ENCODE measurements around the gene FGF4.
A peak's percentile ranks its signal among the peaks of the same experiment; 100 is the strongest.

FGF4 gene

DNA sequence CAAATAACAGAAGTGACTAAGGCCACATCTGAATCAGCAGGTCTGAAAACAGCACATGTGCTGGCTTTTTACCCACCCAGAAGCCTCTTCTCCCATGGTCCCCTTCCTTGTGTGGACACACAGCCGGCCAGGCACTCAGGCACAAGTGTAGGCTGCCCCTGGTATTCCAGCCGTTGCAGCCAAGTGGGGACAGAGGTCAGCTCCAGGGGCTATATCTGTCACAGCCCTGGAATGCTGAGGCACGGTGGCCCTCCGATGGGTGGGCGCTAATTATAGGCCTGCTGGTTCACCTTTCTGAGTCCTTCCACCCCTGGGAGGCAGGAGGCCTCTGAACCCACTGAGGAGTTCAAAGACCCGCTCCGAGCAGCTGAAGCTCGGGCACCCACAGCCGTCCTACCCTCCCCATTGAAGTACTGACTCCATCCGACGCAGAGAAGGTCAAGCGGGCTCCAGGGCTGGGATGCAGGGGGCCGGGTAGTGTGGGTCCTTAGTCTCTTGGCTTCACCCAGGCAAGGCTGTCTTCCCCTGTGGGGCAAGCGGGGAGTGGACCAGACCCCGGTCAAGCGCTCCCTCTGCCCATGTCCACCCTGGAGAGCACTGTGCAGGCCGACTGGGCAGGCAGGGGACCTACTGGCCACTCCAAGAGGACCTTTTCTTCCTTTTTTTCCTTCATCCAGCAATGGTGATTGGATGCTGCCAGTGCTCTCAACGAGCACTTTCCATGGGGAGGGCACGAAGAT is 29.8 kb upstream of the FGF4 start:
- no peak for DNase-seq

DNA sequence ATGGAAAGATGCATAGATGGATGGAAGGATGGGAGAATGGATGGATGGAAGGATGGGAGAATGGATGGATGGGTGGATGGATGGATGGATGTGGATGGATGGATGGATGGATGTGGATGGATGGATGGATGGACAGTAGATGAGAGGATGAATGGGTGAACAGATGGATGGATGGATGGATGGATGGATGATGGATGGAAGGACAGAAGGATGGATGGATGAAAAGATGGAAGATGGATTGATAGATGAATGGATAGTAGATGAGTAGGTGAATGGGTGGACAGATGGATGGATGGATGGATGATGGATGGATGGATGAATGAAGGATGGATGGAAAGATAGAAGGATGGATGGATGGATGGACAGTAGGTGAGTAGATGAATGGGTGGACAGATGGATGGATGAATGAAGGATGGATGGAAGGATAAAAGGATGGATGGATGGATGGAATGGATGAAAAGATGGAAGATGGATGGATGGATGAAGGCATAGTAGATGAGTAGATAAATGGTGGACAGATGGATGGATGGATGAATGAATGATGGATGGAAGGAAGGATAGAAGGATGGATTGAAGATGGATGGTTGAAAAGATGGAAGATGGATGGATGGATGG is 28.6 kb upstream of the FGF4 start:
- no peak for DNase-seq

DNA sequence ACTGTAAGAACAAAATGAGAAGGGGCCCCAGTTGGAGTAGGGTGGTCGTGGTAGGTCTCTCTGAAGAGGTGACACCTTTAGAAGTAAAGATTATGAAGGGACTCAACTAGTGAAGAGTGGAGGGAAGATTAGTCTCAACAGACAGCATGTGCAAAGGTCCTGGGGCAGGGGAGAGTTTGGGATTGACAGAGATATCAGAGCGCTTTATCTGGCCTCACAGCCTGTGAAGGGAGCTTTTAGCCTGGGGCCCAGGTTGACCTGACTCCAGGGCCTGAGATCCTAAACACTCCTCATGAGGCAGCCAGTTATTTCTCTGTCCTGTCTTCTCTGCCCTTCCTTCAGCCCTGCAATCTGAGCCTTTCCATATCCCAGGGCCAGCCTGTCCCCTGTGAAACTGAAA is 27.9 kb upstream of the FGF4 start:
- no peak for DNase-seq

DNA sequence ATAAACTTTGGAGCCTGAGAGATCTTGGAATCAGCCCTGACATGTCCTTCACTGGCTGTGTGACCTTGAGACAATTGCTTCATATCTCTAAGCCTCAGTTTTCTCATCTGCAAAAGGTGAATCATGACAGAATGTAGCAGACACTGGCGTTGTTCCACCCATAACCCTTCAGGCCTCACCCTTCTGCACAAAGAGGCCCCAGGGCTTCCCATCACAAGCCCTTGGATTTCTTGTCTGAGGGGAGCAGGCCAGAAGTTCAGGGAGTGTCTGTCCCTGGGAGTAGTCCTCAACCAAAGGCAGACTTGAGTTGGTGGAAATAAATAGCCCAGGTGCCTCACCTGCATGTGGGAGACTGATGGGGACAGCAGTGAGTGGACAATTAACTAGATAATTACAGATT is 27.4 kb upstream of the FGF4 start:
- DNase-seq, result no peak

DNA sequence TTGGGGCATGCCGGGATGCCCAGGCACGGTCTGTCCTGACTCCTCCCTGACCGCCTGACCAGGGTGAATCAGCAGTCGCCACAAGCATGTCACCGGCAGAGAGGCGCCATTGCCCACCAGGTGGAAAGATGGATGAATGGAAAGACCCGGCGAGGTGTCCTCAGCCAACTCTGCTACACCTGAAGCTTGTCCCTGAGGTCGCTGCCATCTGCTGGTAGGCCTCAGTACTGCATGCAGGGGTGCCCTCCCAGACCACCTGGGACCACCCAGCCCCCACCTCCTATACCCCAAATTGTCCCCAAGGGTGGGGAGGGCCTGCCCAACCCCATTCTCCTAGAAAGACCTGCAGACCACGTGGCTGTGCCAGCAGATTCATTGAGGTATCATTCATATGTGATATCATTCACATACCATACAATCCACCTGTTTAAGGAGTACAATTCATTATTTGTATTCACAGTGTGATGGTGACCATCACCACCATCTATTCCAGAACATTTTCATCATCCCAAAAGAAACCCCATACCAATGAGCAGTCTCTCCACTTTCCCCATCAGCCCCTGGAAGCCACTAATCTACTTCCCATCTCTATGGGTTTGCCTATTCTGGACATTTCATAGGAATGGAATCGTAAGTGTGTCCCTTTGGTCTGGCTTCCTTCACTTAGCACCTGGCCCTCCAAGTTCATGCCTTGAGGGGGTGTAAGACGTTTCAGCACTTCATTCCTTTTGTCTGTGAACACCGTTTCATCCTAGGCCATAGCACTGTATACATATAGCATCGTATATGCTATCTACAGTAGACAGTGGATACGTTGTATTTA is 26.6 kb upstream of the FGF4 start:
- peak; percentile 32 for DNase-seq

DNA sequence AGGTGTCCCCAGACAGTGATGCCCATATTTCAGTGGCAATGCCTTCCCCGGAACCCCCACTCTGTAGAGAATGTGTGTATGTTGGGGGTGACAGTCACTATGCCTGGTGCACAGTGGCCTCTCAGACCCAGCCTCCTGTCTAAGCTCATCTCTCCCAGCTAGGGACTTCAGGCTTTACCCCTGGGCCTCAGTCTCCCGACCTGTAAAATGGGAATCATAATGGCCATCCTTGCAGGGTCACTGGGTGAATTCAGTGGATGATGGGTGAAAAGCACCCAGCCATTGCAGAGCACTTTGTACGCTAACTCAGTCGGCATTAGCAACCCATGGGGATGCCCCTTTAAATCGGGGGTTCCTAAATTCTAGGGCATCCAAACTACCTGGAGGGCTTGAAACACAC is 25.1 kb upstream of the FGF4 start:
- DNase-seq, result no peak

DNA sequence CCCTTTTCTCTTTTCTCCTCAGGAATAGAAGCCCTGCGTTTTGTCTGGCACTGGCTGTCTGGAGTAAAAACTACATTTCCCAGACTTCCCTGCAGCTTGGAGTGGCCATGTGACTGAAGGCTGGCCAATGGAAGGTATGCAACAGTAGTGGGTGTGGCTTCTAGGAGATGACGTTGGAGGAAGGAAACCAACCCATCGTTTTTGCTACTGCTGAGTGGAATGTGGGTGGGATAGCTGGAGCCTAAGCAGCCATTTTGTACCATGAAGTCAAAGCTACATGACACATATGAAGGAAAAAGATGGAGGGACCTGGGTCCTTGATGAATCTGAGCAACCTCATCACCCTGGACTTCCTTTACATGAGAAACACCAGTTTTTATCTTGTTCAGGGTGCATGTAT is 24.4 kb upstream of the FGF4 start:
- DNase-seq, result peak; percentile 66

DNA sequence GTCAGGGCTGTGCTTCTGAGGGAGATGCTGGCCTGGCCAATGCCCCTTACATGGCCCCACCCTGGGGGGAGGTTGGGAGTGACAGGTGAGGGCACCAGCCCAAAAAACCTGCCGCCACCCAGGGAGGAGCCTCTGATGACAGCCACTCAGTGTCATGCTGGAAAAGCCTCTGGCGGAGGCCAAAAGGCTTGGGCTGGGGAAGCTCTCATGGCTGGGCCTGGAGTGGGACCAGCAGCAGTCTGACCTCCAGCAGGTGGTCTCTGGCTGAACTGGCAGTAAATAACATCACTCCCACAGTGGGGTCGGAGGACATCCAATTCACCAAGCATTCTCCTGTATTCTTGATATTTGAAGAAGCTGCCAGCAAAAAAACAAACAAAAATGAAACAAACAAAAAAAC is 24.0 kb upstream of the FGF4 start:
- DNase-seq, result no peak

DNA sequence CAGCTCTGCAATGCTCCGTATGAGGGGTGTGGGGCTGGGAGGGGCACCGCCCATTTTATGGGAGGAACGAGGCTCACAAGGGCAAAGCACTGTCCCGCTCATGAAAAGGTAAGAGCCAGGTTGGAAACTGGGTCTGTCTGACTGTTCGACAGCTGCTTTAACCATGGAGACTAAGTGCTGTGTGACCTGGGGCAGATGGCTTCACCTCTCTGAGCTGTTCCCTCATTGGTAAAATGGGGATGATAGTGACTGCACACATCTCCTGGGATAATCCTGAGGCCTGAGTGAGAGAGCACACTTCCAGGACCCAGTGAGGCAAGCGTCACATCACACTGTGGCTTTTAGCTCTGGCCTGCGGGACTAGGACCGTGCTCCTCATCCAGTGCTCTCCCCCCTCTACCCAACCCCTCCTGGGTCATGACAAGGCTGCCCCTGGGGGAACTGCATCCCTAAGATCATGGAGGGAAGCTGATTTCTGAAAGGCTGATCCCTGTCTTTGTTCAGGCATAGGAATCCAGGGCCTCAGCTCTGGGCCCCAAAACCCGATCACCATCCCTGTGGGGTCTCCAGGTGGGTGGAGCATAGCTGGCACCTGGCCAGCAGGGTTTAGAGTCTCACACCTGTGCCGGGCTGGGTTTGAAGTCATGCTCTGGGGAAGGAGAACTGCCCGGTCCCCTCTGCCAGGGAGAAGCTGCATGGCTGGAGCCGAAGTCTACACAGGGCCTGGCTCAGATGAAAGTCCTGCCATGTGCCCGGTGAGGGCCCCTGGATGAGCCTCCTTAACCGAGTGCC is 22.8 kb upstream of the FGF4 start:
- no peak for DNase-seq

DNA sequence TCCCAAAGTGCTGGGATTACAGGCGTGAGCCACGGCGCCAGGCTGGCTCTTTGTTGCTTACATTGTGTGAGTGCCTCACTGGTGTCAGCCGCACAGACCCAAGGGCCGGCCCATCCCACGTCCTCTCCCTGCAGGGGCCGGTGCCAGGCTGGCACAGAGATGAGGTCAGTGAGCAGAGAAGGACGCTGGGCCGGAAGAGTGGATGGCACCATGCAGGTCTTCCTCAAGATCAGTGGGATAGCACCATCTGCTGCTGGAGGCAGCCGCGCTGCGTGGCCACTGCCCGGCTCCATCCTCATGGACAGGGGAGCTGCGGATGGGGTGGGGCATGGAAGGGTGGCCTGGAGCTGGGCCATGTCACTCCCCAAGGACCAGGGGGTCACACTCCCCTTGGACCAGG is 22.0 kb upstream of the FGF4 start:
- no peak for DNase-seq

DNA sequence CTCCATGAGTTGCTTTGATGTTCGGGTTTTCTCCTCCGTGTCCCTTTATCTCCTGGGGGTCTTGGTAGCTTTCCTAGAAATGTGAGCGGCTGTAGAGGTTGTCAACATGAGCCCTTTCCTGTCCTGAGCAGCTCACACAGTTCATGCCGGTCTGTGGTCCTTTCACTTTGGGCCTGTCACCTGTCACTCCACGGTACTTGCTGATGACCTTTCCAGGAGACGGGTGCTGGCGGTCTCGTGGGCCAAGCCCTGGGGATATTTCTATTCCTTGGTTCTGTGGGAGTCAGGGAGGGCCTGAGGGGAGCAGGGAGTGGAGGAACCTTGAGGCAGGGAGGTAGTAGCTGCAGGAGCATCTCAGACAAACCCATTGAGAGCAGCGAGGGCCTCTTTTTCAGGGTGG is 20.9 kb upstream of the FGF4 start:
- DNase-seq, result no peak

DNA sequence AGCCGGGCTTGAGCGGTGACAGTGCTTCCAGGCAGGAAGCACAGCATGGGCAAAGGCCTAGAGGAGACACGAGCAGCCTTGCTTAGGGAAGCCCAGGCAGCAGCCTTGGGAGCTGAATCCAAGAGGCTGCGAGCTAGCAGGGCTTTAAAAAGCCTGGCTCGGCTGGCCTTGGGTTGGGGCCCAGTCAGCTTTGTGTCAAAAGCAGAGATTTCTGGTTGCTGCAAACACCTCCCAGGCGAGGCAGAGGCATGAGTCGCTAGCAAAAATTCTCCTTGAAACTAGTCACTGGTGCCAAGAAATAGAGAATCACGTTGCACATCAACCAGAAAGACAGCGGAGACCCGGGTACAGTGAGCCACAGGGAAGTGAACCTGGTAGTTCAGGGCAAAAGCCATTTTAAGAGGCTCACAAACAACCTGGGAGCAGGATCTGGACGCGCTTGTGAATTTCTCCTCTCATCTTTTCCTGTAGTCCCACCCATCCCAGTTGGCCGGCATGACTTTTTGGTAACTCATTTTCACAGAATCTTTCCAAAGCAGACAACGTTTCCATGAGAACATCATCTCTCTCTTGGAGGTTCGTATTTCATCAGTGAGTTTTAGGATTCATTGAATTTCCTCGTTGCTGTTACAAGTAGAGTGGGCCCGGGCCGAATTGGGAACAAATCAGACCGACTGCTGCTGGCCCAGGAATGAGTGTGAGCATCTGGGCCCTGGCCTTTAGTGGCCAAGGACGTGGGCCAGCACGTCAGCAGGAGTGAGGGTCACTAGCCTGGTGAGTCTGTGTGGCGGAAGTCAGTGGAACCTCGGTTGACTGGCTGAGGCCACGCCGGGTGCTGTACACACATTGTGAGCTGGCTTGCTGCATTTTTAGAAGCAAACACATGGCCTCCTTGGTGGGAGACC is 16.4 kb upstream of the FGF4 start:
- DNase-seq, result no peak

DNA sequence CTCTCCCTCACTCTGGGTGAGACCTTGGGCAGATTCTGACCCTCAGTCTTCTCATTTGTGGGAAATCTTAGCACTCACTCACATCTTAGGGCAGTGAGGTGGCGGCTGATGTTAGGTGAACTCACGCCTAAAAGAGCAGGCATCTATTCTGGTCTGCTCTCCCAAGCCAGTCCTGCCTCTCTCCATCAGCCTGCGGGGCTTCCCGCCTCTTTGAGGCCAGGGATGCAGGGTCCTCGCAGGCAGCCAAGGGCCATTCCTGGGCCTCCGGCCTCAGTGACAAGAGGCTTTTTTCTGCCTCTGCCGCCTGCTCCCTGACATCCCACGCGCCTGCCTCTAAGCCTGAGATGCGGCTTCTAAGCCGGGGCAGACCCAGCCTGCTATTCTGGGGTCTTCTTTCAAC is 13.8 kb upstream of the FGF4 start:
- DNase-seq, result no peak

DNA sequence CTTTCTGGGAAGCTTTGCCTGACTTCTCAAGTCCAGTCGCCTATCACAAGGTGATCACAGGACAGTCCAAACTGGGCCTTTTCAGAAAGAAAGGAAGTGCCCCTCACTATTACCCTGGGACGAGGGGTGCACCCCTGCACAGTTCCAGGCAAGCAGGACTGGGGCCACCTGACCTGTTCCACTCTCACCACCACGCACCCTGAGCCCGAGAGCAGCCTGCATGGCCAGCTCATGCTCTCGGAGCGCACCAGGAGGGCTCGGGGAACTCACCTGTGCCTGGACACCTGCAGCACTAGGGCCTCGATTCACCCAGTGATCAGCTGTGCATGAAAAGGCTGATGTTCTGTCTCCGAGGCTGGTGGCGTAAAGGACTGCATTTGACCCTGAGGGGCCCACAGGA is 12.8 kb upstream of the FGF4 start:
- DNase-seq, result no peak

DNA sequence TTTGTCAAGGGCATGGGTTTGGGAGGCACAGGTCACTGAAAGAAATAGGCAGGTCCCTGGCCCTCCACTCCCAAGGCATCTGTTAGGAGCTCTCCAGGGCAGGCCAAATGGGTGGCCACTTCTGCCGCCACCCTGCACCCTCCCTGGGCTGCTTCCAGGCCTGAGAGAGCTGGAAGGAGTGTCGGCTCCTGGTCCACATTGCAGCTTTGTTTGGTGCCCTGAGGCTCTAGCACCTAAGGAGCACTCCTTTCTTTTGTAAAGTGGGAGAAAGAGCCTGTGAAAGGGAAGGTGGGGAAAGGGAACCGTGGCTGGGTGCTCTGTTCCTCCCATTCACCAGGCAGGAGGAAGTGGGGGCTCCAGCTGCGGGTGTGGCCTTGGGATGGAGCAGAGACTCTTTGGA is 12.3 kb upstream of the FGF4 start:
- no peak for DNase-seq

DNA sequence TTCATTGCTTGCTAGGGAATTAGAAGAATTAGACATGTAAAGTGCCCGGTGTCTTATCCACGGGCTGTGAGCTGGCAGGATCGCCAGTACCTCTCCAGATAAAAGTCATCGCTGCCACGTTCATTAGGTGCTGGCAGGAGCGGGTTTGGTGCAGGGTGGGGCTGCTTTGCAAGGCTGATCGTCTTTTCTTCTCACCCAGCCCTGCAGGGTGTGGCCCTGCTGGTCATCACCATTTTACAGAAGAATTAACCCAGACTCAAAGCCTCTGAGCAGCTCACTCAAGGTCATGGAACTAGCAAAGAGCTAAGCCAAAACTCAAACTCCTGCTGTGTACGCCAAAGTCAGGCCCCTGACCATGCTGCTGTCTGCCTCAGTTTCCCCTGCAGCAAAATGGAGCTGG is 6.1 kb upstream of the FGF4 start:
- no peak for DNase-seq

DNA sequence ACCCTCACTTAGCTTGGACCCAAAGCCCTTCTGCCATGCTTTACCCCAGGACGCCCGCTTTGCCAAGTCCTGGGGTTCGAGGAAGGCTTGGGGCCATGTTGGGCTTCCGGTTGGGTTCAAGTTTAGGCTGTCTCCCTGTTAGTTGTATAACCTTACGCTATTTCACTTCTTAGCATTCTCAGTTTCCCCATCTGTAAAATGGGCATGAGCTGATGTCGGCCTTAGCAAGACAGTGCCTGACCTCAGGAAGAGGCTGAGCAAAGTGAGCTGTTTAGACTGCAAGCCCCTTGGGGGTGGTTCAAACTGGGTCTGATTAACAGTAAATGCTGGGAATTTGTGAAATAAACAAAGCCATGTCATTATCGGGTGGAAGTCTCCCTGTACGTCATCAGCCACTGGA is 3.2 kb upstream of the FGF4 start:
- no peak for DNase-seq

DNA sequence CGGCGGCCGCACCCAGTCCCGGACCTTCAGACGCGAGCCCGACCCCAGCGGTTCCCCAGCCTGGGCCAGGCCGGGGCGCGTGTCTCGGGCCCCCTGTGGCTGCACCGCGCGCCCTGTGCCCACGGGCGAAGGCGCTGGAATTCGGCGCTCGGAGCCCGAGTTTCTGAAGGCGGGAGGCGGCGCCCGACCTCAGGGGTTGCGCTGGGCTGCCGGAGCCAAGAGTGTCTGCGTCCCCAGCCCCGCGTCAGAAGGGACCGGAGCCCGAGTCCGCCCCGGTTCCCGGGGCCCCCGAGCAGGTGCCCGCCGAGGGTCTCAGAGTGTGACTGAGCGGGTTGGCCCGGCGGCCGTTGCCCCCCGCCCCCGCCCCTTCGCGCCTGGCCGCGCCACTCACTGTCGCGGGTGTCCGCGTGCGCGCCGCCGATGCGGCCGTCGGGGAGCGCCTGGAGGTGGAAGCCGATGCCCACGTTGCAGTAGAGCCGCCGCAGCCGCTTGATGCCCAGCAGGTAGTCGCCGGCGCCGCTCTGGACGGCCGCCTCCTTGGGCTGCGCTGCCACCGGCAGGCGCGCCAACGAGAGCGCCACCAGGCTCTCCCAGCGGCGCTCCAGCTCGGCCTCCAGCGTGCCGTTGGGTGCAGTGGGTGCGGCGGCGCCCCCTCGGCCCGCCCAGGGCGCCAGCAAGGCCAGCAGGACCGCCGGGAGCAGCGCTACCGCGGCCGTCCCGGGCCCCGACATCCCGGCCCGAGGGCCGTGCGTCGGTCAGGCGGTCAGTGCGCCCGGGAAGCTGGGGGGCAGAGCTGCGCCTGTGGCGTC is 583 bp downstream of the FGF4 start:
- no peak for DNase-seq

DNA sequence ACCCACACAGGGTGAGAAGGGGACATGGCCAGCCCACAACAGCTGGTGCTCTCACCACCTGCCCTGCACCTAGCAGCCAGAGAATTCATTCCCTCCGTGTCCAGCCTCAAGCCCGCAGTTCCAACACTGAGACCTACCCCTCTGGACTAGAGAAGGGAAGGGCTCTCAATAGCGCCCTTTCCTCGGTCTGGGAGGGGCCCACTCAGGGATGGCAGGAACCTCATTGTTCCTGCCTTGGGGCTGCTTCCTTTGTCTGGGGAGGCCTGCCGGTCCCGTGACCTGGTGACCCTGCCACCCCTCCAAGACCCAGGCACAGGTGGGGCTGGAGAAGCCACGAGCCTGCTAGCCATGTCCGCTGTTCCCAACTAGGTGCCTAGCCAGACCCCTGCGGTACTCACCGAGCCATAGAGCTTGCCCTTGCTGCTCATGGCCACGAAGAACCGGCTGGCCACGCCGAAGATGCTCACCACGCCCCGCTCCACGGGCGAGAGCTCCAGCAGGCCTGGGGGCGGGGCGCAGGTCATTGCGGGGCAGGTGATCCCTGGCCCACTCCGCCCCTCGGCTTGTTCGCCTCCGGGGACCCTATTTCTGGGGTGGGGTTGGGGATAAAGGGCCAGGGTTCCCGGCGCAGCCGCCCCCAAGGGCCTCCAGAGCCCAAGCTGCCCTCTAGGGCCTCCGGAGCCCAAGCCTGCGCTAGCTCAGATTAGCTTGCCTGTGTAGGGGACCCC is 1.4 kb downstream of the FGF4 start:
- no peak for DNase-seq

DNA sequence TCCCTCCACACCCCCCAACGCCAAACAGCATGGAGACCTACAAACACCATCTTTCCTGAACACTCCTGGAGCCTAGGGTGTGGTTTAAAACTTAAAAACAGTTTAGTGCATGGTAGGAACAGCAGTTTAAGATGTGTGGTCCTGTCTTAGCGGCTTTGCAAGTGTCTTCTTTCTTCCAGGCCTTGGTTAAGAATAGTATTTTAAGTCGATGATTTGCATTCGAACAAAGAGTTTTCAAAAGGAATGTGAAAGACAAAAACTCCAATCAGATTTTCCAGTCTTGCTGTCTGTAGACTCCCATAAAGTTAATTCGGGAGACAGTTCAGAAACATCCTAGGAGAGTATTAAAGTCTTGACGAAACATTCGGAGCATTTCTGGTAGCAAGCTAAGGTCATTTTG is 3.7 kb downstream of the FGF4 start:
- no peak for DNase-seq

DNA sequence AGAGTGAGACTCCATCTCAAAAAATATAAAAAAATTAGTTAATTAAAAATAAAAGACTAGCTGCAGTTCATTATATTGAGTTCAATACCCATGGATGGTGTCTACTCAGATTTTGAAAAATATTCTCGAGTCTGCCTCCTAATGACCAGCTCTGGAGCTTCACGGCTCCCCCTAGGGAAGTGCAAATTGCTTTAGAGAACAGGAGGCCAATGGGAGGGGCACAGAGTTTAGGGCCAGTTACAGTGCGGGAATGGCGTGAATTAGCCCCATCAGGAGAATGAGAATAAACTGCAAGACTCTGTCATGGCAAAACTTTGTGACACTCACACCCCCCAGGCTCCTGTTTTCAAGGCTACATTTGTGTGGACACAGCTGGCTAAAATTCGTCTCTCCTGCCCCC is 4.6 kb downstream of the FGF4 start:
- DNase-seq, result no peak
